ENCODE results near the gene AUTS2.

The AUTS2 gene

GRCh38 chr7:70761711-70762328 is 1163.5 kb downstream of the AUTS2 start:
- H3K9me3 ChIP-seq: no peaks in the 10 kb centered on the region
- H3K27ac ChIP-seq: no peak overlapping the region
- H3K27me3 ChIP-seq: no peaks in the 10 kb centered on the region
- H3K36me3 ChIP-seq: no peaks in the 10 kb centered on the region
- H3K4me1 ChIP-seq (ENCODE audit: control insufficient read depth in 1 of 2, insufficient read depth in 1 of 2, low read depth in 1 of 2, low read length in 1 of 2): no peaks in the 10 kb centered on the region
- H3K4me3 ChIP-seq (ENCODE audit: low read depth in 1 of 2, low read length in 1 of 2): no peak overlapping the region
- TF ChIP-seq CTCF (IDR thresholded peaks at IDR 0.05): no peak

- H3K9me3 ChIP-seq: no peaks in the 10 kb centered on the region
- no peaks in the 10 kb centered on the region for H3K4me1 ChIP-seq (ENCODE audit: control insufficient read depth in 1 of 2, insufficient read depth in 1 of 2, low read depth in 1 of 2, low read length in 1 of 2)
- H3K27me3 ChIP-seq: no peaks in the 10 kb centered on the region
- TF ChIP-seq CTCF (IDR thresholded peaks at IDR 0.05): no peak
- no peak overlapping the region for H3K4me3 ChIP-seq (ENCODE audit: low read depth in 1 of 2, low read length in 1 of 2)
- no peaks in the 10 kb centered on the region for H3K36me3 ChIP-seq
- H3K27ac ChIP-seq: no peak overlapping the region
These were observed 1164.4 kb downstream of the AUTS2 start for GRCh38 chr7:70762696-70763095.

GRCh38 chr7:70763961-70764691 is 1165.9 kb downstream of the AUTS2 start:
- Histone ChIP-seq H3K36me3 (no peaks in the 10 kb centered on the region), H3K4me1 (ENCODE audit: control insufficient read depth in 1 of 2, insufficient read depth in 1 of 2, low read depth in 1 of 2, low read length in 1 of 2) (no peaks in the 10 kb centered on the region), H3K9me3 (no peaks in the 10 kb centered on the region), H3K27ac (no peak overlapping the region), H3K4me3 (ENCODE audit: low read depth in 1 of 2, low read length in 1 of 2) (no peak overlapping the region), H3K27me3 (no peaks in the 10 kb centered on the region)
- no peak for TF ChIP-seq CTCF (IDR thresholded peaks at IDR 0.05)

GRCh38 chr7:70764701-70765208 is 1166.5 kb downstream of the AUTS2 start:
- Histone ChIP-seq H3K36me3 (no peaks in the 10 kb centered on the region), H3K27me3 (no peaks in the 10 kb centered on the region), H3K9me3 (no peaks in the 10 kb centered on the region), H3K27ac (no peak overlapping the region), H3K4me3 (ENCODE audit: low read depth in 1 of 2, low read length in 1 of 2) (no peak overlapping the region), H3K4me1 (ENCODE audit: control insufficient read depth in 1 of 2, insufficient read depth in 1 of 2, low read depth in 1 of 2, low read length in 1 of 2) (no peaks in the 10 kb centered on the region)
- no peak for TF ChIP-seq CTCF (IDR thresholded peaks at IDR 0.05)

- H3K4me3 ChIP-seq (ENCODE audit: low read depth in 1 of 2, low read length in 1 of 2): no peak overlapping the region
- no peak for TF ChIP-seq CTCF (IDR thresholded peaks at IDR 0.05)
- H3K4me1 ChIP-seq (ENCODE audit: control insufficient read depth in 1 of 2, insufficient read depth in 1 of 2, low read depth in 1 of 2, low read length in 1 of 2): no peaks in the 10 kb centered on the region
- H3K9me3 ChIP-seq: no peaks in the 10 kb centered on the region
- H3K27me3 ChIP-seq: no peaks in the 10 kb centered on the region
- H3K36me3 ChIP-seq: no peaks in the 10 kb centered on the region
- no peak overlapping the region for H3K27ac ChIP-seq
These were observed 1167.4 kb downstream of the AUTS2 start for GRCh38 chr7:70765651-70766050.

All from neutrophil (primary cell).